ENCODE measurements around the gene PPM1M.

PPM1M gene

DNA sequence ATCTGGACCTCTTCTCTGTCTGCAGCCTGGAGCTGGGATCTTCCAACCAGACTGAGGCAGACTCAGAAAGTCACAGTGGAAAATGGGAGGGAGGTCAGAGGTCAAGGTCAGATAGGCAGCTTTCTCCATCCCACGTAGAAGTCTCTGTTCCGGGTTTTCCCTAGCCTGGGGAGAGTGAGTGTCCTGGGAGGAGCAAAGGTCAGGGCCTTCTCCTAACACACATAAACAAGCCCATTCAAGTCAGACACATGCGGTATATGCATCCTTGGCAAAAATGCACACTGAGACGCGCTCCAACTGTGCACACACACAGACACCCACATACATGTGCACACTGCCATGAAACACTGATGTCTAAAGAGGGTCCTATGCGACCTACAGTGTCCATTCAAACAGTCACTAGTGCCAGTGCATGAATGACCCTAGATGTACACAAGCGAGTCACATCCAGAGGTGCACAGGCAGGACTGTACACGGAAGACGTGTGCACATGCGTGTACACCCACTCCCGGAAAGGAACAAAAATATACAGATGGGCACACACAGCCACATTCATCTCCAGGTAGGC, 7.3 kb upstream of the PPM1M start:
- TF ChIP-seq, protein P1, sequence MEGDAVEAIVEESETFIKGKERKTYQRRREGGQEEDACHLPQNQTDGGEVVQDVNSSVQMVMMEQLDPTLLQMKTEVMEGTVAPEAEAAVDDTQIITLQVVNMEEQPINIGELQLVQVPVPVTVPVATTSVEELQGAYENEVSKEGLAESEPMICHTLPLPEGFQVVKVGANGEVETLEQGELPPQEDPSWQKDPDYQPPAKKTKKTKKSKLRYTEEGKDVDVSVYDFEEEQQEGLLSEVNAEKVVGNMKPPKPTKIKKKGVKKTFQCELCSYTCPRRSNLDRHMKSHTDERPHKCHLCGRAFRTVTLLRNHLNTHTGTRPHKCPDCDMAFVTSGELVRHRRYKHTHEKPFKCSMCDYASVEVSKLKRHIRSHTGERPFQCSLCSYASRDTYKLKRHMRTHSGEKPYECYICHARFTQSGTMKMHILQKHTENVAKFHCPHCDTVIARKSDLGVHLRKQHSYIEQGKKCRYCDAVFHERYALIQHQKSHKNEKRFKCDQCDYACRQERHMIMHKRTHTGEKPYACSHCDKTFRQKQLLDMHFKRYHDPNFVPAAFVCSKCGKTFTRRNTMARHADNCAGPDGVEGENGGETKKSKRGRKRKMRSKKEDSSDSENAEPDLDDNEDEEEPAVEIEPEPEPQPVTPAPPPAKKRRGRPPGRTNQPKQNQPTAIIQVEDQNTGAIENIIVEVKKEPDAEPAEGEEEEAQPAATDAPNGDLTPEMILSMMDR (IDR thresholded peaks at IDR 0.05; ENCODE audit: control insufficient read depth, insufficient read depth, low read depth, low read length, missing control alignments): no peak
- DNase-seq (ENCODE audit: low read depth): no peak
- peak overlapping the region; percentile 89 for H3K4me3 ChIP-seq (ENCODE audit: control insufficient read depth, low read depth, low read length)

DNA sequence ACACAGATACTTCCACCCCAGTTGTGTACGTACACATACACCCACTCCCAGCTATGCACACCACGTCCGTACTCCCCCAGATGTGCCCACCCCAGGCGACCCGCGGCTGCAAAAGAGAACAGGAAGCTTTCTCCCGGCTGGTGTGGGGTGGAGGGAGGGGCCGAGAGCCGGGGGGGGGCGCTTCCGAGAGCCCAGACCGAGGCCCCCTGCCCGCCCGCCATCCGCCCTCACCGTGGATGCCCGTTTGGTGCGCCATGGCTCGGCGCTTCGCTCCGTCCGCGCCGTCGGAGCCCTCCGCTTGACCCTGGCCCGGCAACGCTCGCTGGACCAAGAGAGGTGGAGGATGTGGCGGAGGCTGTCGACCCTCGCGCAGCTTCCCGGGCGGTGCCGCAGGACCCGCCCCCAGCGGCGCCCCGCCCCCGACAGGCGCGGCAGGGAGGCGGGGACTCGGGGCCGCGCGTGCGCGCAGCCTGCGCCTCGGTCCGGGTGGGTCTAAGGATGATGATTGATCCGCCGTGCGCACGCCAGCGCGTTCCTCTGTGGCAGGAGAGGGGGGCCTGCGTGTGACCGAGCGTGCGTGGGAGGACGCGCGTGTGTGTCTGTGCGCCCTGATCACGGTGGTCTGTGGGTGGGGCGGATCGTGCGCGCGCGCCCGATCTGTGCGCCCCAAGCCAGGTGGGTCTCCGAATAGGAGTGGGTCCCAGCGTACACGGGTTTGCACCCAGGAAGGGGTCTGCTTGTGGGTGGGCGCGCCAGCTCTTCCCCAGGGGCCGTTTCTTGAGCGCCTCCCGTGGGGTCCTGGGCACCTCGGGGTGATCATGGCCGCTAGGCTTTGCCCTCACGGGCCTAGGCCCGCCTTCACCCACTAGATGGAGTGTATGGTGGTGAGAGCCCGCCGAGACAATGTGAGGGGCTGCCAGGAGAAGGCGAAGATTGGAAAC, 6.5 kb upstream of the PPM1M start, which contains the start of gene TWF2:
TSS of gene TWF2 (minus strand) at position 398 of the 941 bp plus-strand sequence. CDS start at position 256, 142 bp downstream.
- H3K4me3 ChIP-seq (ENCODE audit: control insufficient read depth, low read depth, low read length): peak within 1 kb of the TSS; percentile 89
- TF ChIP-seq, protein P1 (IDR thresholded peaks at IDR 0.05; ENCODE audit: control insufficient read depth, insufficient read depth, low read depth, low read length, missing control alignments): peak; percentile 42
- DNase-seq (ENCODE audit: low read depth): no peak

DNA sequence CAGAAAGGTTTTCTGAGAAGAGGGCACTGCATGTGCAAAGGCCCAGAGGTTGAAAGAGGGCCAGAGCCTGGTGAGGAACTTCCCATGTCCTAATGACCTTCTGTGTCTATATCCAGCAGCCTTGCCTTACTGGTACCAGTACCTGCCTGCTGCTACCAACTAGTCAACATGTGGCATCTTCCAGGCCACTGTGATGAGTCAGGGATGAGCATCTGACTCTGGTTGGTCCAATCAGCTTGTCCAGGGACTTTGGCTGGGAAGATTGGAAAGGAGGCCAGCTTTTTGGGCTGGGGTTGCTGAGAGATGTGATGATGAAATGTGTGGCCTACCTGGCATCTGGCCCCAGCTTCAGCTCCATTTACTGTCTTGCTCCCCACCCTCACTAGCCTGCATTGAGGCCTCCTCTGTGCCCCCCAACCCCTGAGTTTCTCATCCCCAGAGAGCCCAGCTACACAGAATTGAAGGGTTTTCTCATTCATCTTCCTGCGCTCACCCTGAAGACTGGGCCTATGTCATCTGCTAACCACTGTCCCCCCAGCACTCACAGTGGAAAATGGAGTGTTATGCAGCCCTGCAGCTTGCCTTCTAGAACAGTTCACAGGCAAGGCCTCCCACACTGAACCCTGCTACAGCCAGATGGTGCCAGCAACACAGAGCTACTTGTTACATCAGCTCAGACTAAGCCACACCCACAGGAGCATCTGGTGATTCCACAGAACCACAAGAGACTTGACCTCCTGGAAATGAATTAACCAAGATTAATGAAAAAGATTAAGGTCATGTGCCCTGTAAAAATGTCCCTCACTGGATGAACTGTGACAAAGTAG, 5.3 kb upstream of the PPM1M start:
- H3K4me3 ChIP-seq (ENCODE audit: control insufficient read depth, low read depth, low read length): peak overlapping the region; percentile 89; the same call in 1 of the 2 replicates
- peak; percentile 96 for DNase-seq (ENCODE audit: low read depth)
- TF ChIP-seq, protein P1 (IDR thresholded peaks at IDR 0.05; ENCODE audit: control insufficient read depth, insufficient read depth, low read depth, low read length, missing control alignments): no peak

DNA sequence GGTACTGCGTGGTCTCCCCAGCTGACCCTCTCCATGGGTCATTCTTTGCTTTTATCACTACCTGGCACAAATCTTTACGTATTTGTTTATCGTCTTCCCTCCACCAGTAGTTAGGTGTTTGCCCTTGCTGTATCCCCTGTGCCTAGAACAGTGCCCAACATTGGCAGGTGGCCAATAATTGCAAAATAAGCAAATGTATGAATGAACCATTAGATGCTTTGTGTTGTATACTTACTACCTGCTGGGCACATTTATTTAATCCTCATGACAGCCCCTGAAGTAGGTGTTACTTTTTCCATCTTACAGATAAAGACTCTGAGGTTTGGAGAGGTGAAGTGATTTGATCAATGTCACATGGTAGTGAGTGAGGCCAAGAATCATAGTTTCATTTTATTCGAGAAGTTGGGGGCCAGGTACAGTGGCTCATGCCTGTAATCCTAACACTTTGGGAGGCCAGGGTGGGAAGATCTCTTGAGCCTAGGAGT, 4.6 kb upstream of the PPM1M start:
- TF ChIP-seq, protein P1 (IDR thresholded peaks at IDR 0.05; ENCODE audit: control insufficient read depth, insufficient read depth, low read depth, low read length, missing control alignments): no peak
- DNase-seq (ENCODE audit: low read depth): no peak
- H3K4me3 ChIP-seq (ENCODE audit: control insufficient read depth, low read depth, low read length): no peak overlapping the region

DNA sequence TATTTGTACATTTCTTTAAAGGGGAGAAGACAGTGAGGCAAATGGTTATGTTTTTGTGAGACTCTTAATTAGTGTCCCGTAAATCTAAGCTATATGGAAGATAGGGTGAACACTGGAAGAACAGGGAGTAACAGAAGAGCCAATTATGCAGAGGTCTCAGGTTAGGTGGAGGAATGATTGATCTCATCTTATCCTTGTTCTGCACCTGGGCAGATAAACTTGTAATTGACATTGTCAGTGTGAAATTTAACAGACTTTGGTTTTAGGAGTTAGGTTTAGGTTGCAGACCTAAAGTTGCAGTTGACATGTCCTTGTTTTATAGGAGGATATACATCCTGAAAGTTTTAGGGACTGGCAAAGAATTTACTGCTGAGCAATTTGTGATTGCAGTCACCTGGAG, 3.5 kb upstream of the PPM1M start:
- TF ChIP-seq, protein P1 (IDR thresholded peaks at IDR 0.05; ENCODE audit: control insufficient read depth, insufficient read depth, low read depth, low read length, missing control alignments): no peak
- no peak for DNase-seq (ENCODE audit: low read depth)
- no peak overlapping the region for H3K4me3 ChIP-seq (ENCODE audit: control insufficient read depth, low read depth, low read length)
